NCI-H2029 (cell line): ENCODE results near the gene PIK3CD.
"Not testable (repeated sequence)": the region's sequence is repeated elsewhere in the genome, so short reads cannot be mapped to it uniquely, and the experiment has no call there.

Experiments used
- DNase-seq: peaks from one replicate; lab custom pipeline; 2025; lab: John Stamatoyannopoulos, UW

Gene PIK3CD

GRCh38 chr1:9689971-9690381, 38.4 kb downstream of the PIK3CD start:
- no peak for DNase-seq

DNA sequence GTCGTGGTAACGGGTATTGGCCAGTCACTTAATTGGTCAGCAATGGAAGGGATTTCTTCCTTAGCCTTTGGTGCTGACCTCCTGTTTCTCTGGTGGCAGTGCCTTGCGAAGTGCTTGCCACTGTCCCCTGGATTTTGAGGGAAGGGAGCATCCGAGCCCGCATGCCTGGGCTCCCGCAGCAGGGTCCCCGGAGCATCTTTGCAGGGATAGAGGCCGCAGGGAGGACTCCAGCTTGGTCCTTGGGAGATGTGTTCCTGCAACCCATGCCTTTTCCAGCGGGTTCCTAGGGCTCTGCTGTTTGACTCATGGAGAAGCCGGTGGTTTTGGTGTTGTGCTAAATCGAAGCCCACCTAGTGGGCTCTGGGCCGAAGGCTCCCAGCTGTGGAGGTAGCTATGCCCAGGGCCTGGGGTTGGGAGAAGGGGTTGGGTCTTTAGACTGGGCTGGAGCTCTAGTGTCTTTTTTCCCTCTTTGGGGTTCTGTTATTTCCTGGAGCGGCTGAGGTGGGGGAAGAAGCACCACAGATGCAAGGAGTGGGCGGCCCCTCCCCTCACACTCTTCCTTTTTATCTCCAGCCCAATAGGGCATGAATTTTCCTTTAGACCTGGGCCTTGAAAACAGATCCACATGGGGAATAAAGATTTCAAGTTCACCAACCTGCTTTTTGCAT, 39.0 kb downstream of the PIK3CD start:
- no peak for DNase-seq

DNA sequence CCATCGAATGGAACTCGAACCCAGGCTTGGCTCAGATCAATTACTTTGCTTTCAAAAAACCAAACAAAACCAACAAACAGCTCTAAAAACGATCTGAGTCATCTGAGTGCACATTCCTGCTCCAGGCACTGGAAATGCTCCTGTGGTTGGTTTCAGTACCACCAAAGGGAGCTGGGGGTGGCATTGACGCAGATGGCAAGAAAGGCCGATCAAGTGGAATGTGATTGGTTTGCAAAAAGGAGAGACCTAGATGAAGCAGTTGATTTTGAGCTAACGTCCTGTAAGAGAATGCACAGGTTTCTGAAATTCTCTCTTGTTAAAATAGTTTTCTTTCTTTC, 39.5 kb downstream of the PIK3CD start:
- DNase-seq, result no peak

DNA sequence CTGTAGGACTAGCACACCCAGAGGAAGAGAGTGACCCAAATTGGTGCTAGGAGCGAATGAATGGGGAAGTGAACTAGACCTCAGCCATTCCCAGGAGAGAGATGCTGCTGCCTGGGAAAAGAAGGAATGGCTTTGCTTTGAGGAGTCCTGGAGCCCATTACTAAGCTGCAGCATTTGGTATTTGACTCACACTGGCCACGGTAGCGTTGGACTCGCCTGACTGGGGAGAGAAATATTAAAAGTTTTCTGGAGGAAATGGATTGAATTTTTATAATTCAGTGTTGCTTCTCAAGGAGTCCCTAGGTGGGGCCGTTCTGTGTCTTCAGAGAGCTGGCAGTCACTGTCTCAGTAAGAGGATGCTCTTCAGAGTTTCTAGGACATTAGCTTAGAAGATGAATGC, 40.2 kb downstream of the PIK3CD start:
- DNase-seq, result no peak

GRCh38 chr1:9696793-9697192, 45.3 kb downstream of the PIK3CD start:
- DNase-seq, result no peak

DNA sequence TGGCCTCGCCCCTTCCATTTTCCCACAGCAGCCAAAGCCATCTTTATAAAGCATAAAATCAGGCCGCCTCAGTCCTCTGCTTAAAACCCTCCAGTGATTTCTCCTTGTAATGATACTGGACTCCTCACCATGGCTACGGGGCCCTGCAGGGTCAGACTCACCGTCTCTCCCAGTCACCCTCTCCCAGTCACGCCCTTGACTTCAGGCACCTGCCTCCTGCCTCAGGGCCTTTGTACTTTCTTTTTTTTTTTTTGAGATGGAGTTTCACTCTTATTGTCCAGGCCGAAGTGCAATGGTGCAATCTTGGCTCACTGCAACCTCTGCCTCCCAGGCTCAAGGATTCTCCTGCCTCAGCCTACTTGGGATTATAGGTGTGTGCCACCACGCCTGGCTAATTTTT, 47.8 kb downstream of the PIK3CD start:
- DNase-seq, result no peak

DNA sequence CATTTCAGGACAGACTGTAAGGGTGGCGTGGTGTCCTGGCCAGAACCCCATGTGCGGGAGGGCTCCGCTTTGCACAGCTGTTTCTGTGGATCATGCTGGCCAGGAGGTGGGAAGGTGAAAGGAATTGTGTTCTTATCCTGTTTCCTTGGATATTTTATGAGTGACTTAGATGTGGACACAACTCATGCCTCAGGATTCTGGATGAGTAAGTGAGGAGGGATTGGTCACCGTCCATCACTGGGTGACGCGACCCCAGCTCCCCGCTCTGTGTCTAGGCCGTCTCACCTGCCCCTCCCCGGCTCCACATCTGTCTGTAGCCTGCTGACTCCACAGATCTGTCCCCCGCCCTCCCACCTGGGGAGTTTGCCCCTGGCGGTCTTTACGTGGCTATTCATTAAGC, 48.8 kb downstream of the PIK3CD start:
- DNase-seq, result no peak

DNA sequence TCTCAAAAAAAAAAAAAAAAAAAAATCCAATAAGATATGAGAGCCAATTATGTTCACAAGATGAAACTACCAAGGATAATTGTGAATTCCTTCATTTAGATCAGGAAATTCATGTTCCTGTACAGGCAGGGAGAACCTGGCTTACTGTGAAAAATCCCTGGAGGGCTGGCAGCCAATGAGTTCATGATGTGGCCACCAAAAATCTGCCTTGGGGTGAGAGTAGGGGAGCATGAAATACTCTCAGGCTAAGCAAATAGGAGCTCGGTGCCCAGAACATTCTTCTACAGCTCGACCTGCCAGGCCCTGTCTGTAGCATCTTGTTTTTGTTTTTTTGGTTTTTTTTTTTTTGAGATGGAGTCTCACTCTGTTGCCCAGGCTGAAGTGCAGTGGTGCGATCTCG, 50.1 kb downstream of the PIK3CD start:
- DNase-seq, result no peak

DNA sequence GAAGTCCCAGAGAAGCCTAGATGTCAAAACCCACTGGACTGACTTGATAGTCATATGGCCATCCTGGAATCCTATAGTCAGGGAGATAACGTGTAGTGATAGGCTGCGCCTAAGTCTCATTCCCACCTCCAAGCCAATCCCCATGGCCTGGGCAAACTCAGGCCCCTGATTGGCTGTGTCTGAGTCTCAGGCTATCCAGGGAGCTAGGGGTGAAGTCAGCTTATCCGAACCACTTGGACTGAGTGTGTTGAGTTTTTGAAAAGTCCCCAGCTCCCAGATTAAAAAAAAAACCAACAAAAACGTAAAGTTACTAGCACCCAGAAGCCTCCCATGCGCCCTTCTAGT, 51.6 kb downstream of the PIK3CD start:
- DNase-seq, result no peak

DNA sequence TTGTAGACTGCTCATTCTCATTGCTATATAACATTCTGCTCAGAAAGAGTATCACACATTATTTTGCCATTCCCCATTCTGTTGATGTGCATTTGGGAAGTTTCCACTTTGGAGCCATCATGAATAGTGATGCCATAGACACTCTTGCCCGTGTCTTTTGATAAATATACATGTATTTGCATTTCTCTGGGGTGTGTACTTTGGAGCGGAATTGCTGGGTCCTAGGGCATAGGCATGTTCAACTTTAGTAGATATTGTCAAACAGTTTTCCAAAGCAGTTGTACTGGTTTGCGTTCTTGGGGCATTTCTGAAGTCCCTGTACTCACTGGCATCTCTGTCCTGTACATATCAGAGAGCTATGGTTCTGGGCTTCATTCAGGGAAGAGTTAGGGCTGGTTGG, 52.1 kb downstream of the PIK3CD start:
- DNase-seq, result no peak

GRCh38 chr1:9705337-9706093, 54.0 kb downstream of the PIK3CD start:
- DNase-seq, result no peak

DNA sequence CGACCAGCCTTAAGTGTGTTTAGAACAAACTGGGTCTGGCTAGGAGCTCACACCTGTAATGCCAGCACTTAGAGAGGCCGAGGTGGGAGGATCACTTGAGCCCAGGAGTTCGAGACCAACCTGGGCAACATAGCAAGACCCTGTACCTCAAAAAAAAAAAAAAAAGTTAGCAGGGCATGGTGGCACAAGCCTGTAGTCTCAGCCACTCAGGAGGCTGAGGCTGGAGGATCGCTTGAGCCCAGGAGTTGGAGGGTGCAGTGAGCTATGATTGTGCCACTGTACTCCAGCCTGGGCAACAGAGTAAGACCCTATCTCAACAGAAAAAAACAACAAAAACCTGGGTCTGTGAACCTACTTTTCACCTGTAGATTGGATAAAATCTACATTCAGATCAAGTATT, 54.6 kb downstream of the PIK3CD start:
- DNase-seq, result no peak

DNA sequence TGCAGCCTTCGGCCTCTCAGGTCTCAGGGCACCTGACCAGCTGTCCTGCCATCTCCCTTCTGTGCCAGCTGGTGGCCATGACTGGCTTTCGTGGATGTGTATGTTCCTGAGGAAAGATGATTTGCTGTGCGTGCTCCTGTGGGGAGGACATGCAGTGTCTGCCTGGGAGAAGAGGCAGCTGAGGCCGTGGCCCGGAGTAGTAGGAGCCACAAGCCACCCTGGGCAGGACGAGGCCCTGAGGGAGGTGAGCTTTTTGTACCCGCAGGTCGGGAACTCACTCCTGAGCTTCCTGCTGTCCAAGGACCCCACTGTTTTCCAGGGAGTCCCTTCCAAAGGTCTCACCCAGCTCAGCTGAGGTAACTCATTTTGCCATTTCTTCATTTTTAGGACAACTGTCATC, 58.5 kb downstream of the PIK3CD start:
- DNase-seq, result no peak

- DNase-seq, result no peak
Observed at GRCh38 chr1:9711466-9712020, 60.0 kb downstream of the PIK3CD start.

GRCh38 chr1:9712767-9713166, 61.2 kb downstream of the PIK3CD start:
- not testable (repeated sequence) for DNase-seq

DNA sequence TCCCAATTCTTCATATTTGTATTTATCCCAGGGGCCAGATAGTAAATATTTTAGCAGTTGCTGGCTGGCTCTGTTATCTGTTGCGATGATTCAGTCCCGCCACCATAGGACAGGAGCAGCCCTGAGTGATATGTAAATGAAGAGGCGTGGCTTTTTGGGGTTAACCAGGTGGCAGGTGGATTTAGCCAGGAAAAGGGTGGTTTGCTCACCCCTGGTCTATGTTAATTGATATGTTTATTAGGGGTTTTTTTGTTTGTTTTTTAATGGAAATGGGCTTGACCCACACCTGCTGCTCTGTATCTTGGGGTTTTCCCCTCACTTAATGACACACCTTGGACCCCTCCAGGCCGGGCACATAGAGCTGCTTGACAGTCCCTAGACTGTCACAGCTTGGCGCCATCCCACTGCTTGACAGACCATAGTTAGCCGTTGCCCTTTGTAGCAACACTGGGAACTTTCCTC, 62.8 kb downstream of the PIK3CD start:
- no peak for DNase-seq

- no peak for DNase-seq
Observed at GRCh38 chr1:9715536-9716226, 64.2 kb downstream of the PIK3CD start.

DNA sequence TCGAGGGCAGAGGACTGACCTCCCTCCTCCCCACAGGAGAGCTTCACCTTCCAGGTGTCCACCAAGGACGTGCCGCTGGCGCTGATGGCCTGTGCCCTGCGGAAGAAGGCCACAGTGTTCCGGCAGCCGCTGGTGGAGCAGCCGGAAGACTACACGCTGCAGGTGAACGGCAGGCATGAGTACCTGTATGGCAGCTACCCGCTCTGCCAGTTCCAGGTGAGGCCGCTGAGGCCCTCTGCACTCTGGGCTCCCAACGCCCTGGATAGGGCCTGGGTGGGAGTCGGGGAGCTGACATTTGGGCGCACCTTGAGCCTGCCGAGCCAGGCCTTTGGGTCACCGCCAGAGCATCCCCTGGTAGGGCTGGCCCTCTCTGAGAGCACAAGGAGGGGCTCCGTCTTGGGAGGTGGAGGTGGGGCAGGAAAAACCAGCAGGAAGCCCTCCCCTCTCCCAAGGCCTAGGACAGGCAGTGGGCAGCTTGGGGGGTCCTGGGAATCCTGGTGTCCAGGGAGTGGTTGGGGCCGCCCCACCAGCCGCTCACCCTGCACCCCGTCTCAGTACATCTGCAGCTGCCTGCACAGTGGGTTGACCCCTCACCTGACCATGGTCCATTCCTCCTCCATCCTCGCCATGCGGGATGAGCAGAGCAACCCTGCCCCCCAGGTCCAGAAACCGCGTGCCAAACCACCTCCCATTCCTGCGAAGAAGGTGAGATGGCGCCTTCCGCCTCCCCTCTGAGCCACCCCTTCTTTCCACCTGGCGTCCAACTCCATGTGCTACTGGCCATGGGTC, 65.1 kb downstream of the PIK3CD start:
- DNase-seq, result no peak

- no peak for DNase-seq
Observed at GRCh38 chr1:9717193-9718005, 65.9 kb downstream of the PIK3CD start.

GRCh38 chr1:9718006-9718680, 66.6 kb downstream of the PIK3CD start:
- no peak for DNase-seq
